ENCODE measurements around the gene NOTCH1.

GRCh38 chr9:136536721-136537241 is 9.1 kb downstream of the NOTCH1 start:
- TF ChIP-seq EZH2 (IDR thresholded peaks at IDR 0.05) (no peak), POLR2AphosphoS5 (IDR thresholded peaks at IDR 0.05; ENCODE audit: borderline replicate concordance, low read depth, low read length) (no peak)

Measured in SK-N-MC (cell line).